ENCODE results near the gene COL4A2.
"Not testable (repeated sequence)": the region's sequence is repeated elsewhere in the genome, so short reads cannot be mapped to it uniquely, and the experiment has no call there.

COL4A2 gene

DNA sequence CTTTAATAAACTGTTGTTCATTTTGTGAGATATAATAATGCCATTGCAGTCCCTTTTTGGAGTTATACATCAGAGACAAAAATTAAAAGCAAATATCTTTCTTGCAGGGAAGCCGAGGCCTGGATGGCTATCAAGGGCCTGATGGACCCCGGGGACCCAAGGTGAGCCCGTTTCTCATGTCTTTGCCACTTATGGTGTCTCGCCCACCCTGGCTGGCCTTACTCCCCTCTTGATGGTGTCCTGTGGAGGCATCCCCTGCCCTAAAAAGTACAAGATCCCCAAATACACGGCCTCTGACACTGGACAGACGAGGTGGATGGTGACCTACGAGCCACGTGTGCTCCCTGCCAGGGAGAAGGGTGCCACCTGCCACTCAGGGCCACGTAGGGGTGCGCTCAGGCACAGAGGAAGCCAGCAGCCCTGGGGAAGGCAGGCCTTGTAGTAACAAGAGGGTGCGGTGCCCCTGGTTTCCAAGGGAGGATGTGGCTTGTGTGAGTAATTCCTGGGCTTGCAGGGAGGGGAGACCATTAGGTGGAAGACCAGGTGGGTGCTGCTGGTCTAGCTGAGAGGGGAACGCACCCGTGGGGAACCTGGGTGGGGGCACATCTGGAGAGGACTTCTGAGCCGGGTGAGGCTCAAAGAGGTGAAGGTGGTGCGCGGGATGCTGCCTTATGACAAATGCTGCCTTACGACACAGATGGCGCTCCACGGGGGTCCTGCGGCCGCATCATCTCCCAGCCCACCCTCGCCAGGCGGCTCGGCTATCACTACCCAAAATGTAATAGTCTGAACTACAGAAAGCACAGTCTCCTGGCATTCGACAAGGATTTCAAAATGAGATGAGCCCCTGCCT, 138.9 kb downstream of the COL4A2 start:
- no peak for DNase-seq (ENCODE audit: low spot score in 2 of 2)
- H3K4me1 ChIP-seq, result no peaks in the 10 kb centered on the region
- H3K36me3 ChIP-seq (replicated peaks), result no peaks in the 10 kb centered on the region
- H3K9me3 ChIP-seq, result no peaks in the 10 kb centered on the region
- in situ Hi-C loops (cut with MboI; ENCODE audit: low sequenced_read_pairs), result no loop called here
- H3K27me3 ChIP-seq (ENCODE audit: low read depth), result peaks cover 22% of the 10 kb centered on the region
- no peak overlapping the region for H3K4me3 ChIP-seq

- H3K27me3 ChIP-seq (ENCODE audit: low read depth), result peaks cover 22% of the 10 kb centered on the region
- DNase-seq (ENCODE audit: low spot score in 2 of 2), result no peak
Measured at GRCh38 chr13:110446575-110446890, 139.4 kb downstream of the COL4A2 start.

DNA sequence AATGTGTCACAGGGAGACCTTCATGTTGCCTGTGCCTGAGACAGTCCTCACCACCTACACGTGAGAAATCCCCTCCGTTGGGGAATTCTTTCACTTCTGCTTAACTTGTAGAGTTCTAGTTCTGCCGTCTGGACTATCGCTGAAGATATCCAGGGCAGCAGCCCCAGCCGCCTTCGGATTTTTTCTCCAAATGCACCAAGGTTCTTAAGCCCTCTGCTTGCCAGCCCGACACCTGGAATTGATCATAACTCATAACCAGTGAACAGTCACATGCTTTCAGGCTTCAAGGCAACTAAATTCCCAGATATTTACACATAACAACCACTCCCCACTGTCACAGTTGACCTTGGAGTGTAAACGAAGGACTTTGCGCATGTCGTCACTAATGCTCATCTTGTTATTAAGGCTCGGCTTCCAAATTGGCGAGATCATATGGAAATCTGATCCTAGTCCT, 140.0 kb downstream of the COL4A2 start:
- in situ Hi-C loops (cut with MboI; ENCODE audit: low sequenced_read_pairs), result no loop called here
- DNase-seq (ENCODE audit: low spot score in 2 of 2), result no peak

More at GRCh38 chr13:110446575-110446890, 139.4 kb downstream of the COL4A2 start:
- Histone ChIP-seq H3K4me3 (no peak overlapping the region), H3K4me1 (no peaks in the 10 kb centered on the region), H3K9me3 (no peaks in the 10 kb centered on the region), H3K36me3 (replicated peaks) (no peaks in the 10 kb centered on the region)
- in situ Hi-C loops (cut with MboI; ENCODE audit: low sequenced_read_pairs), result no loop called here

GRCh38 chr13:110447801-110448200, 140.7 kb downstream of the COL4A2 start:
- Histone ChIP-seq H3K4me1 (no peaks in the 10 kb centered on the region), H3K4me3 (no peak overlapping the region), H3K27me3 (ENCODE audit: low read depth) (peaks cover 22% of the 10 kb centered on the region), H3K9me3 (no peaks in the 10 kb centered on the region), H3K36me3 (replicated peaks) (no peaks in the 10 kb centered on the region)
- DNase-seq (ENCODE audit: low spot score in 2 of 2), result no peak
- in situ Hi-C loops (cut with MboI; ENCODE audit: low sequenced_read_pairs), result no loop called here

More for the DNA sequence above, 140.0 kb downstream of the COL4A2 start:
- H3K4me1 ChIP-seq, result no peaks in the 10 kb centered on the region
- no peaks in the 10 kb centered on the region for H3K36me3 ChIP-seq (replicated peaks)
- no peaks in the 10 kb centered on the region for H3K9me3 ChIP-seq
- H3K4me3 ChIP-seq, result no peak overlapping the region
- peaks cover 22% of the 10 kb centered on the region for H3K27me3 ChIP-seq (ENCODE audit: low read depth)

GRCh38 chr13:110448230-110448629, 141.1 kb downstream of the COL4A2 start:
- Histone ChIP-seq H3K4me1 (no peaks in the 10 kb centered on the region), H3K36me3 (replicated peaks) (no peaks in the 10 kb centered on the region), H3K27me3 (ENCODE audit: low read depth) (peaks cover 19% of the 10 kb centered on the region), H3K9me3 (no peaks in the 10 kb centered on the region), H3K4me3 (no peak overlapping the region)
- in situ Hi-C loops (cut with MboI; ENCODE audit: low sequenced_read_pairs), result no loop called here
- no peak for DNase-seq (ENCODE audit: low spot score in 2 of 2)

GRCh38 chr13:110448677-110449076, 141.6 kb downstream of the COL4A2 start:
- Histone ChIP-seq H3K27me3 (ENCODE audit: low read depth) (peaks cover 17% of the 10 kb centered on the region), H3K4me1 (no peaks in the 10 kb centered on the region; the same call in 1 of the 2 replicates), H3K9me3 (no peaks in the 10 kb centered on the region), H3K4me3 (no peak overlapping the region), H3K36me3 (replicated peaks) (no peaks in the 10 kb centered on the region)
- in situ Hi-C loops (cut with MboI; ENCODE audit: low sequenced_read_pairs), result no loop called here
- DNase-seq (ENCODE audit: low spot score in 2 of 2), result no peak

- no peak for DNase-seq (ENCODE audit: low spot score in 2 of 2)
- no peaks in the 10 kb centered on the region for H3K9me3 ChIP-seq
- no peak overlapping the region for H3K4me3 ChIP-seq
- no peaks in the 10 kb centered on the region; the same call in 1 of the 2 replicates for H3K4me1 ChIP-seq
- H3K36me3 ChIP-seq (replicated peaks), result no peaks in the 10 kb centered on the region
- H3K27me3 ChIP-seq (ENCODE audit: low read depth), result peaks cover 11% of the 10 kb centered on the region
- in situ Hi-C loops (cut with MboI; ENCODE audit: low sequenced_read_pairs), result no loop called here
Measured at GRCh38 chr13:110449219-110450015, 142.3 kb downstream of the COL4A2 start.

GRCh38 chr13:110450016-110450900, 143.2 kb downstream of the COL4A2 start:
- no peak for DNase-seq (ENCODE audit: low spot score in 2 of 2)
- in situ Hi-C loops (cut with MboI; ENCODE audit: low sequenced_read_pairs), result no loop called here
- Histone ChIP-seq H3K4me1 (no peaks in the 10 kb centered on the region; the same call in 1 of the 2 replicates), H3K27me3 (ENCODE audit: low read depth) (peaks cover 3% of the 10 kb centered on the region), H3K9me3 (no peaks in the 10 kb centered on the region), H3K4me3 (no peak overlapping the region), H3K36me3 (replicated peaks) (no peaks in the 10 kb centered on the region)

DNA sequence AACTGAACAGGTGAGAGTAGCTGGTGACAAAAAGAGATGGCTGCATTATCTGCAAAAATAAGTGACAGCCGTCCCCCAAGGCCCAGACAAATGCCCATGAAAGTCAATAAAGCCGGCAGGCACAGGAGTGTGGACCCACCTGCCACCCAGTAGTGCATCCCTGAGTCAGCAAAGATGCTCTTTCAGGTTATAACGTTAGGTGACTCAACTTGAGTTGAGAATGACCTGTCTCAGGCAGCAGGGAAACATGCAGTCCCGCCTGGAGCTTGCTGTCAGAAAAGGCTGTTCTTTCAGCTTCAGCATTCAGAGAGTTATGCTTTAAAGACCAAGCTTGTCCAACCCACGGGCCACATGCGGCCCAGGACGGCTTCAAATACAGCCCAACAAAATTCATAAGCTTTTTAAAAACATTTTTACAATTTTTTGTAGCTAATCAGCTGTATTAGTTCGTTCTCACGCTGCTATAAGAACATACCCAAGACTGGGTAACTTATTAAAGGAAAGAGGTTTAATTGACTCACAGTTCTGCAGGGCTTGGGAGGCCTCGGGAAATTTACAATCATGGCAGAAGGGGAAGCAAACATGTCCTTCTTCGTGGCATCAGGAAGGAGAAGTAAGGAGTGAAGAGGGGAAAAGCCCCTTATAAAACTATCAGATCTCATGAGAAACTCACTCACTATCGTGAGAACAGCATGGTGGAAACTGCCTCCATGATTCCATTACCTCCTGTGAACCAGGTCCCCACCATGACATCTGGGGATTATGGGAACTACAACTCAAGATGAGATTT, 144.1 kb downstream of the COL4A2 start:
- no peak overlapping the region for H3K4me3 ChIP-seq
- no peak for DNase-seq (ENCODE audit: low spot score in 2 of 2)
- in situ Hi-C loops (cut with MboI; ENCODE audit: low sequenced_read_pairs), result no loop called here
- H3K36me3 ChIP-seq (replicated peaks), result no peaks in the 10 kb centered on the region
- no peaks in the 10 kb centered on the region for H3K9me3 ChIP-seq
- H3K27me3 ChIP-seq (ENCODE audit: low read depth), result no peaks in the 10 kb centered on the region; the same call in 1 of the 2 replicates
- H3K4me1 ChIP-seq, result no peaks in the 10 kb centered on the region; the same call in 1 of the 2 replicates

DNA sequence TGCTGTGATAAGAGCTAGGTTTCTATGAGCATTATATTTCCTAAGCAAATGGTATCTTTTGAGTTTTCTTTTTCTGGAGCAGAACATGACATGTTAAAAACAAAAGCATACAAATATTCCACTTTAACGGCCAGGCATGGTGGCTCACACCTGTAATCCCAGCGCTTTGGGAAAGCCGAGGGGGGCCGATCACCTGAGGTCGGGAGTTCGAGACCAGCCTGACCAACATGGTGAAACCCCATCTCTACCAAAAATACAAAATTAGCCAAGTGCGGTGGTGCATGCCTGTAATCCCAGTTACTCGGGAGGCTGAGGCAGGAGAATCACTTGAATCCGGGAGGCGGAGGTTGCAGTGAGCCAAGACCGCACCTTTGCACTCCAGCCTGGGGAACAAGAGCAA, 146.0 kb downstream of the COL4A2 start:
- DNase-seq (ENCODE audit: low spot score in 2 of 2); H3K36me3 ChIP-seq (replicated peaks); H3K27me3 ChIP-seq (ENCODE audit: low read depth); H3K4me3 ChIP-seq; H3K9me3 ChIP-seq; H3K4me1 ChIP-seq; in situ Hi-C loops (cut with MboI; ENCODE audit: low sequenced_read_pairs): not testable (repeated sequence)

- no peak for DNase-seq (ENCODE audit: low spot score in 2 of 2)
- Histone ChIP-seq H3K9me3 (no peaks in the 10 kb centered on the region), H3K27me3 (ENCODE audit: low read depth) (no peaks in the 10 kb centered on the region), H3K4me3 (no peak overlapping the region), H3K4me1 (no peaks in the 10 kb centered on the region; the same call in 1 of the 2 replicates), H3K36me3 (replicated peaks) (no peaks in the 10 kb centered on the region)
- in situ Hi-C loops (cut with MboI; ENCODE audit: low sequenced_read_pairs), result no loop called here
Measured at GRCh38 chr13:110453797-110454196, 146.7 kb downstream of the COL4A2 start.

DNA sequence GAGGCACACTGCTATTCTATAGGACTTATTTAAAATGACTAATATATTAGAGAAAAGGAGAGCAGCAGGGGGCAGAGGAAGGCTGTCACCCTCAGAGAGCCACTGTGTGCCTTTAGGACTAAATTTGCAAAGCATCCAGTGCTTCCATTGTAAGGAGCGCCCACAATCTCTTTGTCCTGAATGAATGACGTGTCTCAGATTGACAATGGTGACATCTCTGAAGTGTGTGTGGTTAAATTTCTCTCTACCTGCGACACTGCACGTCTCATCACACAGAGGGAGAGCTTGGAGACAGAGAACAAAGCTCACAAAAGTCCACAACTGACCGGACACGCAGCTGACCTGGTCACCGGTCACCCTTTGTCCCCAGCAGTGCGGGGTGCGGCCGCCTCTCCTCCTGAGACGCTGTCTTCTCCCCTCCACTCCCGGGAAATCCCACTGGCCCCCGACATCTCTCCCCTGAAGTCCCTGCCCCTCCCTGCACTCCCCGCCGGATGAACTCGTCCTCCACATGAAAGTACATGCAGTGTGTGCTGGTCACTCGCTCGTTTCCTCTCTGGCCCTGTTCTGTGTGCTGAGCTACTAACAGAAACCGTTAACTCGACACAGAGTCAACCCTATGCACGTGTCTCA, 147.3 kb downstream of the COL4A2 start:
- Histone ChIP-seq H3K4me3 (no peak overlapping the region), H3K36me3 (replicated peaks) (no peaks in the 10 kb centered on the region), H3K9me3 (no peaks in the 10 kb centered on the region), H3K4me1 (no peaks in the 10 kb centered on the region; the same call in 1 of the 2 replicates), H3K27me3 (ENCODE audit: low read depth) (no peaks in the 10 kb centered on the region)
- no peak for DNase-seq (ENCODE audit: low spot score in 2 of 2)
- in situ Hi-C loops (cut with MboI; ENCODE audit: low sequenced_read_pairs), result no loop called here
